AG10803 (cell line): Measurements from ENCODE around the gene ASPN.

Experiments used
- DNase-seq: peaks from one replicate; pipeline ENCODE4 v3.0.0; 2010; ENCODE audit warnings: low read depth
- H3K4me3 ChIP-seq: 2 replicates; pipeline ENCODE4 v1.5.1; 2011; ENCODE audit warnings: mild to moderate bottlenecking, low read length, control low read depth
- TF ChIP-seq, protein P1 (sequence below): conservative IDR thresholded peaks from 2 replicates; pipeline ENCODE4 v1.5.1; 2011; ENCODE audit warnings: mild to moderate bottlenecking, low read length, control low read depth, inconsistent platforms

The ASPN gene

DNA sequence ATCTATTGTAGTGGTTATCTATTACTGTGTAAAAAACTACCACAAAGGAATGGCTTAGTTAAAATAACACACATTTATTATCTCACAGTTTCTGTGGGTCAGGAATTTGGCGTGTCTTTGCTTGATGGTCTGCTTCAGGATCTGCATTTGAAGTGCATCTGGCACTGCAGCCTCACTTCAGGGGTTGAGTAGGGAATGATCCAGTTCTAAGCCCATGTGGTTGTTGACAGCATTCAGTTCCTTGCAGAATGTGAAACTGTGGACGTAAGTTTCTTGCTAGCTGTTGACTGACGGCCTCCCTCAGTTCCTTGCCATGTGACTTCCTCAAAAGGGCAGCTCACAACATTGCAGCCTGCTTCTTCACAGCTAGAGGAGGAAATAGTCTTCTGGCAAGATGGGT, 75.8 kb downstream of the ASPN start:
- peak; percentile 64 for DNase-seq
- no peak overlapping the region for H3K4me3 ChIP-seq
- TF ChIP-seq, protein P1, sequence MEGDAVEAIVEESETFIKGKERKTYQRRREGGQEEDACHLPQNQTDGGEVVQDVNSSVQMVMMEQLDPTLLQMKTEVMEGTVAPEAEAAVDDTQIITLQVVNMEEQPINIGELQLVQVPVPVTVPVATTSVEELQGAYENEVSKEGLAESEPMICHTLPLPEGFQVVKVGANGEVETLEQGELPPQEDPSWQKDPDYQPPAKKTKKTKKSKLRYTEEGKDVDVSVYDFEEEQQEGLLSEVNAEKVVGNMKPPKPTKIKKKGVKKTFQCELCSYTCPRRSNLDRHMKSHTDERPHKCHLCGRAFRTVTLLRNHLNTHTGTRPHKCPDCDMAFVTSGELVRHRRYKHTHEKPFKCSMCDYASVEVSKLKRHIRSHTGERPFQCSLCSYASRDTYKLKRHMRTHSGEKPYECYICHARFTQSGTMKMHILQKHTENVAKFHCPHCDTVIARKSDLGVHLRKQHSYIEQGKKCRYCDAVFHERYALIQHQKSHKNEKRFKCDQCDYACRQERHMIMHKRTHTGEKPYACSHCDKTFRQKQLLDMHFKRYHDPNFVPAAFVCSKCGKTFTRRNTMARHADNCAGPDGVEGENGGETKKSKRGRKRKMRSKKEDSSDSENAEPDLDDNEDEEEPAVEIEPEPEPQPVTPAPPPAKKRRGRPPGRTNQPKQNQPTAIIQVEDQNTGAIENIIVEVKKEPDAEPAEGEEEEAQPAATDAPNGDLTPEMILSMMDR, result no peak
